ENCODE data around the gene BRPF1. TPM values are rescaled to one million over a fixed set of nuclear protein-coding genes. Genes with fewer than 3 reads are reported as not detected.
"Not testable (repeated sequence)": the region's sequence is repeated elsewhere in the genome, so short reads cannot be mapped to it uniquely, and the experiment has no call there.

Gene BRPF1
- total RNA-seq, 1 donor from 2014 or later: 23.6 TPM

GRCh38 chr3:9769426-9770275 lies 38.1 kb downstream of the BRPF1 start, which contains the start of gene CAMK1:
TSS of gene CAMK1 (minus strand) at chr3:9769947. CDS start at chr3:9767749, 2,198 bp downstream.
- DNase-seq (ENCODE audit: low read depth): no peak

GRCh38 chr3:9770276-9770812 lies 38.8 kb downstream of the BRPF1 start:
- DNase-seq (ENCODE audit: low read depth): no peak

- DNase-seq (ENCODE audit: low read depth): not testable (repeated sequence)
Measured at GRCh38 chr3:9771007-9771406, 39.5 kb downstream of the BRPF1 start.

- no peak for DNase-seq (ENCODE audit: low read depth)
Measured at GRCh38 chr3:9776896-9777693, 45.6 kb downstream of the BRPF1 start.

- DNase-seq (ENCODE audit: low read depth): no peak
Measured at GRCh38 chr3:9777694-9778021, 46.1 kb downstream of the BRPF1 start.

- peak; percentile 66 for DNase-seq (ENCODE audit: low read depth)
Measured at GRCh38 chr3:9778143-9779074, 46.9 kb downstream of the BRPF1 start.

GRCh38 chr3:9779075-9779593 lies 47.6 kb downstream of the BRPF1 start:
- no peak for DNase-seq (ENCODE audit: low read depth)

- peak; percentile 10 for DNase-seq (ENCODE audit: low read depth)
Measured at GRCh38 chr3:9779721-9780457, 48.4 kb downstream of the BRPF1 start.

- peak; percentile 71 for DNase-seq (ENCODE audit: low read depth)
Measured at GRCh38 chr3:9780458-9780812, 48.9 kb downstream of the BRPF1 start.

GRCh38 chr3:9780910-9781309 lies 49.4 kb downstream of the BRPF1 start:
- DNase-seq (ENCODE audit: low read depth): no peak

- DNase-seq (ENCODE audit: low read depth): no peak
Measured at GRCh38 chr3:9781551-9781950, 50.0 kb downstream of the BRPF1 start.

GRCh38 chr3:9781978-9782603 lies 50.6 kb downstream of the BRPF1 start:
- DNase-seq (ENCODE audit: low read depth): no peak

GRCh38 chr3:9782770-9783169 lies 51.2 kb downstream of the BRPF1 start:
- DNase-seq (ENCODE audit: low read depth): no peak

GRCh38 chr3:9783954-9784353 lies 52.4 kb downstream of the BRPF1 start:
- DNase-seq (ENCODE audit: low read depth): no peak

- no peak for DNase-seq (ENCODE audit: low read depth)
Measured at GRCh38 chr3:9784965-9785364, 53.4 kb downstream of the BRPF1 start.

- no peak for DNase-seq (ENCODE audit: low read depth)
Measured at GRCh38 chr3:9785602-9786001, 54.1 kb downstream of the BRPF1 start.

- no peak for DNase-seq (ENCODE audit: low read depth)
Measured at GRCh38 chr3:9786209-9786739, 54.7 kb downstream of the BRPF1 start.

GRCh38 chr3:9786825-9787669 lies 55.5 kb downstream of the BRPF1 start:
- DNase-seq (ENCODE audit: low read depth): no peak

GRCh38 chr3:9787714-9788113 lies 56.2 kb downstream of the BRPF1 start:
- DNase-seq (ENCODE audit: low read depth): no peak
